HUES48 (cell line): Measurements from ENCODE around the gene ODC1.

Source experiments
- H3K27ac ChIP-seq: one replicate; pipeline ENCODE4 v1.7.0; 2013; ENCODE audit warnings: low read depth, low read length, inconsistent platforms
- H3K27me3 ChIP-seq: 2 replicates; pipeline ENCODE4 v1.6.1; 2013; ENCODE audit warnings: mild to moderate bottlenecking, low read length; ENCODE audit not compliant: control insufficient read depth, insufficient read depth
- H3K36me3 ChIP-seq: 2 replicates; pipeline ENCODE4 v1.6.1; 2013; ENCODE audit warnings: low read length; ENCODE audit not compliant: control insufficient read depth, insufficient read depth
- H3K4me1 ChIP-seq: 2 replicates; pipeline ENCODE4 v1.6.1; 2013; ENCODE audit warnings: mild to moderate bottlenecking, low read length; ENCODE audit not compliant: control insufficient read depth, insufficient read depth
- H3K4me3 ChIP-seq: 2 replicates; pipeline ENCODE4 v1.5.1; 2013; ENCODE audit warnings: mild to moderate bottlenecking, low read depth, low read length
- H3K9ac ChIP-seq: 2 replicates; pipeline ENCODE4 v1.6.1; 2013; ENCODE audit warnings: mild to moderate bottlenecking, low read depth, low read length, moderate library complexity
- H3K9me3 ChIP-seq: 2 replicates; pipeline ENCODE4 v1.6.1; 2013; ENCODE audit warnings: low read length; ENCODE audit not compliant: control insufficient read depth, insufficient read depth

The ODC1 gene

DNA sequence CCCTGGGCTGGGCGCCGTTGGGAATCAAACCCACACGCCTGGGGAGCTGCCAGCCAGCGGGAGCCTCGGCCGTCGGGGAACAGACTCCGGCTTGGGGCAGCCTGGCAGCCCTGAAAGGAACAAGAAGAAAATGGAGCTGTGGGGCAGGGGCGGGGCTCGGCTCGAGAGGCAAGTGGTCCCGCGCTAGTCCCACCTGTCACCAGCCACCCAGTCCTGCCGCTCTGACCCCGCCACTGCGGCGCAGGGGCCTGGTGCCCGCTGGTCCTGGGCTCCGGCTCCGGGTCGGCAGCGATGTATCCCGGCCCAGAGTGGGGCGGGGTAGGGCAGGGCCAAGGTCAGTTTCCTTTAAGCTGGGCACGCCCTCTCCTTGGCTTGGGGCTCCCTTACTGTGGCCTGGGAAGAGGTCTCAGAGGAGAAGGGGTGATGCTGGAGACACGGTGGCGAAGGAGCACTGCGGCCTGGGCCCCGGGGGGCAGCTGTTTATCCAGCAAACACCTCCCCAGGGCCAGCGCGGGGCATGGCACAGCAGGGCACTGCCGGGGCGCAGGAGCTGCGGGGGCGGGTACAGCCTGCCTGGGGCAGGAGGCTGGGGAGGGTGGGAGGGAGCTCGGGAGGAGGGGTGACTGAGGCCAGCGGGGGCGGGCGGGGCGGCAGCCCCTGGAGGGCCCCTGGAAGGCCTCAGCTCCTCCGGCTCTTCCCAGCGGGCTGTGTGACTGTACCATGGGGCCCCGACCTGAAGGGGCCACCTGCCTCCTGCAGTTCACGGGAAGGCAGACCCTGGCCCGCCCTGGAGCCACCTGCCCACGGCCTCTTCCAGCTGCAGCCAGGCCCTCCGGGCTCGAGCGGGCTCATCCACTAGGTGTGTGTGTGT, 15.6 kb downstream of the ODC1 start:
- Histone ChIP-seq H3K27ac (no peak overlapping the region), H3K27me3 (peaks cover 11% of the 10 kb centered on the region), H3K36me3 (no peaks in the 10 kb centered on the region), H3K4me3 (peak overlapping the region; percentile 64), H3K9me3 (no peaks in the 10 kb centered on the region), H3K9ac (no peak overlapping the region), H3K4me1 (no peaks in the 10 kb centered on the region)

DNA sequence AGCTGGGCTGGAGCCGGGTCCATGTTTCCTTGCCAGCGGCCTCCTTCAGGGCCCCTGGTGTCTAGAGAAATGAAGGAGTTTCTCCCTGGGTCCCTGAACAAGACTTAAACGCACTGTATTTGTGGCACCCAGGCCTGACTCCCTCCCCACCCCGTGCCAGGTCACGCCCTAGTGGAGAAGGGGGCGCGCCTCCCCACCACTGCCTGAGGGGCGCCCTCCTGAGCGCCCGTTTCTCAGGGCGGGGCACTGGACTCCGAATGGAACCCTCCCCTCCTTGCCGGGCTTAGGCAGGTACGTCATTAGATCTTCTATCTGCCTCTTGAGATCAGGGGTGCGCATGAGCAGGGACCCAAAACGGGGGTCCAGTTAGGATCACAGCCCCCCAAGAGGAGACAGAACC, 16.3 kb downstream of the ODC1 start:
- Histone ChIP-seq H3K9ac (no peak overlapping the region), H3K27ac (no peak overlapping the region), H3K4me3 (peak overlapping the region; percentile 64), H3K4me1 (no peaks in the 10 kb centered on the region), H3K36me3 (no peaks in the 10 kb centered on the region), H3K27me3 (peaks cover 11% of the 10 kb centered on the region), H3K9me3 (no peaks in the 10 kb centered on the region)

DNA sequence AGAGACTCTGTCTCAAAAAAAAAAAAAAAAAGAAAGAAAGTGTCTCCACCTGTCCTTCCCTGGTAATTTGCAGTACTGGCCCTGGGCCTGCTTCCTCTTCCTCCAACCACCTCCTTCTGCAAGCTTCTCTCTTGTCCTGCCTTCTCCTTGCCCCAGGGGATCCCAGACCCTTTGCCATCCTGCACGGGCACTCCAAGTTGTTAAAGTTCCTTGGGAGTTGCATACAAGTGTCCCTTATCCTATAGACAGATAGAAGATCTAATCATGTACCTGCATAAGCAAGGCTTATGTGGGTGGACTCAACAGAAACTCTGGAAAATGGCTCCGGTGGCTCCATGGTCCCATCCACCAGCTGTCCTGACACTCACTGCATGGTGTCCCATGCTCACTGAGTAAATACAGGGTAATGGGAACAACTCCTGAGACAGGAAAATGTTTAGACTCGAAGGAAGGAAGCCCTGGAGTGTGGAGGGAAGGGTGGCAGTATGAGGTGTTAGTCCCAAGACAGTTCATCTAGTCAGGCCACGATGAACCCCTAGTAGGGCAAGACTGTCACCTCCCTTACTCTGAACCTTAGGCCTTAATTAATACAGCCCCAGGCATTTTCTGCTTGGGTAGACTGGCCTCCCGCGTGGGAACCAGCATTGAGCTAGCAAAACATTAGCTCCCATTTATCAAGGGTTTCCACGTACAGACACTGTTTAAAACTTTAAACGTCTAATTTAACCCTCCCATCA, 17.1 kb downstream of the ODC1 start:
- Histone ChIP-seq H3K36me3 (no peaks in the 10 kb centered on the region), H3K9ac (no peak overlapping the region), H3K27ac (no peak overlapping the region), H3K9me3 (no peaks in the 10 kb centered on the region), H3K27me3 (peaks cover 11% of the 10 kb centered on the region), H3K4me3 (no peak overlapping the region), H3K4me1 (no peaks in the 10 kb centered on the region)

DNA sequence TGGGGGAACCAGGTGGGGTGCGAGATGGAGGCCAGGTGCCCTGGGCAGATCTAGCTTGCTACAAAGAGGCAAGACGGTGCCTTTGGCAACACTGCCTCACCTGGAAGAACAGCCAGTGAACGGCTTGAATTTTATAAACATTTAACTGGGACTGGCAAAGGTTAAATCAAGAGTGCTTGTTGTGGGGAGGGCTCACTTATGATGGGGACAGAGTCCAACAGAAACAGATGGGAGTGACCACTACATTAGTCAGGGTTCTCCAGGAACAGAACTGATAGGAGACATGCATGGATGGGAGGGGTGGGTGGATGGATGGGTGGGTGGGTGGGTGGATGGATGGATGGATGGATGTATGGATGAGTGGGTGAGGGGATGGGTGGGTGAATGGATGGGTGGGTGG, 19.2 kb downstream of the ODC1 start:
- H3K9ac ChIP-seq, result no peak overlapping the region
- no peak overlapping the region for H3K4me3 ChIP-seq
- H3K27me3 ChIP-seq, result peaks cover 11% of the 10 kb centered on the region
- H3K9me3 ChIP-seq, result no peaks in the 10 kb centered on the region
- no peaks in the 10 kb centered on the region for H3K36me3 ChIP-seq
- no peak overlapping the region for H3K27ac ChIP-seq
- no peaks in the 10 kb centered on the region for H3K4me1 ChIP-seq

DNA sequence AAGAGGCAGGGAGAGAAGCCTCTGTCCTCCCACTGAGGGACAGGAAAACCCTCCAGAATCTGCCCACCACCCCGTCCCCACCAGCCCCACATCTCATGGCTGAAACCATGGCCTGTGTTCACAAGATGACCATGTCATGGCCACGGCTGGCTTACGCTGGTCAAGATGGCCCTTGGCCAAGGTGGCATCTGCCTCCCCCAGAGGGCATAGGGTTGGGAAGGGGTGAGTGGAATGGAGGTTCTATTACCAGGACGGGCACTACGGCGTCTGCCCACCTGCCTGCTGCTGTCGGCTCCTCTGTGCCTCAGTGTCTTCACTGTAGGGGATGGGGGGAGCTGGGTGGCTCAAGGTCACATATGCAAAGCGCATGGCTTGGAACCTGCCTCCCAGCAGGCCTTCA, 19.8 kb downstream of the ODC1 start:
- Histone ChIP-seq H3K4me3 (no peak overlapping the region), H3K27ac (no peak overlapping the region), H3K27me3 (peaks cover 11% of the 10 kb centered on the region), H3K9me3 (no peaks in the 10 kb centered on the region), H3K36me3 (no peaks in the 10 kb centered on the region), H3K4me1 (no peaks in the 10 kb centered on the region), H3K9ac (no peak overlapping the region)

DNA sequence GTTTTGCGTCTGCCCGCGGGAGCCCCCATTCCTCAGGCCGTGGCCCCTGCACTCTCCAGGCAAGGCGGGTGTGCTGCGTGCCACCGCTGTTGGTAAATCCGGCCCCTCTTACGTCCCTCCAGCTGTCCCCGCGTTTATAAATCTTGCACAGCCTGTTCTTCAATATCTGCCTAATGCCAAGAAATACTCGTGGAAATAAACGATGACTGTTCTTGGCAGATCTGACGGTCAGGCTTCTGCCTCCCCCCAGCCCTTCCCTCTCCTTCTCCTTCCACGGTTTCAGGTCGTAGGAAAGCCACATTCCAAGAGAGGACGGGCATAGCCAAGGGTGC, 20.5 kb downstream of the ODC1 start:
- Histone ChIP-seq H3K9me3 (no peaks in the 10 kb centered on the region), H3K27ac (no peak overlapping the region), H3K9ac (no peak overlapping the region), H3K36me3 (no peaks in the 10 kb centered on the region), H3K27me3 (peaks cover 11% of the 10 kb centered on the region), H3K4me3 (no peak overlapping the region), H3K4me1 (no peaks in the 10 kb centered on the region)

DNA sequence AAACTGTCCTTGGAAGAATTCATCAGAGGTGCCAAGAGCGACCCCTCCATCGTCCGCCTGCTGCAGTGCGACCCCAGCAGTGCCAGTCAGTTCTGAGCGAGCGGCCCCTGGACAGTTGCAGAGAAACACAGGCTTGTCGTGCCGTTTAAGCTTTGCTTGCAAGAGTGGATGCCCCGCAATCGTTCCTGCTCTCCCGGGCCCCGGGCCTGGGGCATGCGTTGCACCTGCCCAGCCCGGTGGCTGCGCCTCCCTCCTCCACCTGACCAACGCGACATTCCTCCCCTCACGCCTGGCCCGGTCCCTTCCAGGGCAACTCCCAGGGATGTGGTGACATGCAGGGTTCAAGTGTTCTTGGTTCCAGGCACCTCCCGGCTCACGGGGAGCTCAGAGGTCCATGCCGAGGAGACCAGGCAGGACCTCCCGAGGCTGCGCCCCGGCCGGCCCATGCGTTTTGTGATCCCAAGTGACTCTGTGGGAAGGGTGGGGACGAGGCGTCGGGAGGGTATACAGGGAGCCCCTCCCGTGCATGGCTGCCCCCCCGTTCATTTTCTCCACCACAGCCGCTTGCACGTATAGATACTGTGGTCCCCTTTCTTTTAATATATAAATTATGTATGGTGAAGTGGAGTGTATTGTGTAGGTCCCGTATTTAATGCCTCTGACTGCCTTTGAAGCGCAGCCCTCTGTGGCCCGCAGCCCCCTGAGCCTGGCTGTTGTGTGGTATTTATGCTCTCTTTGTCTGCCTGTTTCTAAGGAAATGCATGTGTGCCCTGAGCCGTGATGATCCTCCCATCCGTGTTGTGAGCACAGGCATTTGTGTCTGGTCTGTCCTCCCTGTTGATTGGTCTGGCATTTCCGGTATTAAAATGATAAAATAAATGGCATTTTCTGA, 21.2 kb downstream of the ODC1 start:
- H3K27me3 ChIP-seq, result peaks cover 7% of the 10 kb centered on the region
- no peak overlapping the region for H3K9ac ChIP-seq
- no peaks in the 10 kb centered on the region for H3K4me1 ChIP-seq
- no peak overlapping the region for H3K27ac ChIP-seq
- no peak overlapping the region for H3K4me3 ChIP-seq
- H3K9me3 ChIP-seq, result no peaks in the 10 kb centered on the region
- no peaks in the 10 kb centered on the region for H3K36me3 ChIP-seq

DNA sequence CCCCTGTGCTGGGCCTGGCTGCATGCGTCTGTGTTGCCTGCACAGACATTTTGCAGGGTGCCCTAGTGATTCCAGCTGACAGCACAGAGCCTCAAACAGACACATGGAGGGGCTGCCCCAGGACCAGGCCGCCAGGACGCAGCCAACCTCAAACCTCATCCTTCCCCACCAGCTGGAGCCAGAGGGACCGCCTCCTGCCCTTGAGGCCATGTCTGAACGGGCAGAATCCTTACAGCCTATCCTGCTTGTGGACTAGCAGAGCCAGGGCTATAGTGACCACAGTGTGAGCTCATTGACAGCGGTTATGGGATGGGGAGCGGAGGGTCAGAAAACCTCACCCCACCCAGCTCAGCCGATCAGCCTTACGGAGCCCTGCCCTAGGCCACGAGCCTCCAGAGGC, 22.4 kb downstream of the ODC1 start:
- Histone ChIP-seq H3K36me3 (no peaks in the 10 kb centered on the region), H3K4me1 (no peaks in the 10 kb centered on the region)

DNA sequence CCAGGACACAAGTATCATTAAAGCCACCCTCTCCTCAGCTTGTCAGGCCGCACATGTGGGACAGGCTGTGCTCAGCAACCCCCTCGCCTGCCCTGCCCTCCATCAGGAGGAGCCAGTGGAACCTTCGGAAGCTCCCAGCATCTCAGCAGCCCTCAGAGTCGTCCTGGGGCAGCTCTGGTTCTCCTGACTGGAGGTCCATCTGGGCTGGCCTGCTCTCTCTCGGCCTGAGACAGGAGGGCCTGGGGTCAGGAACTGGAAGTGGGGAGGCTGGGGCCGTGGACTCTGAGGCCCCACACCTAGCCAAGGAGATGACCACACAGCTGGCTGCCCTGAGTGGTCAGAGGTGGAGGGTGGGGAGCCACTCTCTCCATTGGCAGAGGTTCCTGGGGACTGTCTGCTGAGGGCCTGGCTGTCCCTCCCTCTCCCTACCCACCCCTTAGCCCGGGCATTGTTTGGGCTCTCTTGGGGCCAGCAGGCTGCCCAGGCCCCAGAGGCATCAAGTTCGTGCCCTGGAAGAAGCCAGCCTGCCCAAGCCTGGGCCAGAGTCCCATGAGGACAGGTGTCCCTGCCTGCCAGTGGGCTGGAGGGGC, 23.1 kb downstream of the ODC1 start:
- no peaks in the 10 kb centered on the region for H3K36me3 ChIP-seq
- H3K27me3 ChIP-seq, result no peaks in the 10 kb centered on the region
- no peaks in the 10 kb centered on the region for H3K4me1 ChIP-seq
- no peak overlapping the region for H3K27ac ChIP-seq
- no peak overlapping the region for H3K4me3 ChIP-seq
- no peaks in the 10 kb centered on the region for H3K9me3 ChIP-seq
- H3K9ac ChIP-seq, result no peak overlapping the region

More for the DNA sequence above, 22.4 kb downstream of the ODC1 start:
- no peaks in the 10 kb centered on the region for H3K27me3 ChIP-seq
- H3K27ac ChIP-seq, result no peak overlapping the region
- H3K9ac ChIP-seq, result no peak overlapping the region
- H3K9me3 ChIP-seq, result no peaks in the 10 kb centered on the region
- no peak overlapping the region for H3K4me3 ChIP-seq

DNA sequence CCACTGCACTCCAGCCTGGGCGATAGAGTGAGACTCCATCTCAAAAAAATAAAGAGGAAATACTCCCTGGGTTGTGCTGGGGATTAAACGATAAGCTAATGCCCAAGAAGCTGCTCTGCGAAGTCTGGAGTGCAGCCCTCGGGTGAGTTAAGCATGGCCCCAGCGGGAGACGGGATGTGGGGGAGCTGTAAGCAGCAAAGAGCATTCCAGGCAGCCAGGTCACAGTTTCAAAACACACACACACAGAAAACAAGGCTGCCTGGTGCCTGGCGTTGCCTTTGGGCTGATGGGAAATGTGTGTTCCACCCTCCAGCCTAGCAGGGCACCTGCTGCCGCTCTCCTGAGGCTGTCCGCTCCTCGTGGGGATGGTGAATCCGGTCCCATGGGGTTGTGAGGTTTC, 24.1 kb downstream of the ODC1 start:
- no peaks in the 10 kb centered on the region for H3K4me1 ChIP-seq
- no peak overlapping the region for H3K9ac ChIP-seq
- H3K36me3 ChIP-seq, result no peaks in the 10 kb centered on the region
- no peak overlapping the region for H3K4me3 ChIP-seq
- no peaks in the 10 kb centered on the region for H3K9me3 ChIP-seq
- no peak overlapping the region for H3K27ac ChIP-seq
- H3K27me3 ChIP-seq, result no peaks in the 10 kb centered on the region
